Ammon's horn (tissue), 1 donor: ENCODE results near the gene VCX2.
"Not testable (repeated sequence)": the region's sequence is repeated elsewhere in the genome, so short reads cannot be mapped to it uniquely, and the experiment has no call there.

Experiments
- DNase-seq: peaks from one replicate; pipeline ENCODE4 v3.0.0-alpha.2; 2016; ENCODE audit warnings: low spot score

Gene VCX2

DNA sequence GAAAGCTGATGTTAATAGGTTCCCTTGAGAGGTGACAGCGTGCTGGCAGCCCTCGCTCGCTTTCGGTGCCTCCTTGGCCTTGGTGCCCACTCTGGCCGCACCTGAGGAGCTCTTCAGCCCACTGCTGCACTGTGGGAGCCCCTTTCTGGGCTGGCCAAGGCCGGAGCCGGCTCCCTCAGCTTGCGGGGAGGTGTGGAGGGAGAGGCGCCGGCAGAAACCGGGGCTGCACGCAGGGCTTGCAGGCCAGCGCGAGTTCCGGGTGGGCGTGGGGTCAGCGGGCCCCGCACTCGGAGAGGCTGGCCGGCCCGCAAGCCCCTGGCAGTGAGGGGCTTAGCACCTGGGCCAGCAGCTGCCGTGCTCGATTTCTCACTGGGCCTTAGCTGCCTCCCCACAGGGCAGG, 49.7 kb downstream of the VCX2 start:
- not testable (repeated sequence) for DNase-seq
